CD4-positive, alpha-beta T cell treated with Interleukin-6 at 100 ng/mL for 8 hours (primary cell): ENCODE data around the gene PCSK7.
"Not testable (repeated sequence)": the region's sequence is repeated elsewhere in the genome, so short reads cannot be mapped to it uniquely, and the experiment has no call there.

ENCODE experiments used
- DNase-seq: peaks from one replicate; pipeline ENCODE4 v3.0.0-alpha.2; 2020; ENCODE audit warnings: mixed read lengths, low spot score

The PCSK7 gene

GRCh38 chr11:117197516-117198456, 34.1 kb downstream of the PCSK7 start:
- no peak for DNase-seq

GRCh38 chr11:117197006-117197405, 34.9 kb downstream of the PCSK7 start:
- DNase-seq, result no peak

GRCh38 chr11:117195761-117196160, 36.1 kb downstream of the PCSK7 start:
- DNase-seq, result no peak

GRCh38 chr11:117195258-117195657, 36.6 kb downstream of the PCSK7 start:
- no peak for DNase-seq

GRCh38 chr11:117194267-117194666, 37.6 kb downstream of the PCSK7 start:
- DNase-seq, result no peak

GRCh38 chr11:117193130-117194020, 38.5 kb downstream of the PCSK7 start:
- no peak for DNase-seq

GRCh38 chr11:117192401-117192875, 39.4 kb downstream of the PCSK7 start:
- DNase-seq, result no peak

- DNase-seq, result no peak
Observed at GRCh38 chr11:117191680-117192400, 40.0 kb downstream of the PCSK7 start.

- no peak for DNase-seq
Observed at GRCh38 chr11:117189941-117190544, 41.8 kb downstream of the PCSK7 start.

- no peak for DNase-seq
Observed at GRCh38 chr11:117189191-117189940, 42.5 kb downstream of the PCSK7 start.

- DNase-seq, result no peak
Observed at GRCh38 chr11:117188620-117189081, 43.2 kb downstream of the PCSK7 start.

GRCh38 chr11:117187799-117188481, 43.9 kb downstream of the PCSK7 start:
- no peak for DNase-seq

GRCh38 chr11:117187428-117187798, 44.5 kb downstream of the PCSK7 start:
- DNase-seq, result no peak

- DNase-seq, result no peak
Observed at GRCh38 chr11:117187007-117187406, 44.9 kb downstream of the PCSK7 start.

- no peak for DNase-seq
Observed at GRCh38 chr11:117186431-117186761, 45.5 kb downstream of the PCSK7 start.

- no peak for DNase-seq
Observed at GRCh38 chr11:117185736-117186430, 46.0 kb downstream of the PCSK7 start.

- DNase-seq, result no peak
Observed at GRCh38 chr11:117183724-117184349, 48.0 kb downstream of the PCSK7 start.

GRCh38 chr11:117183178-117183577, 48.7 kb downstream of the PCSK7 start:
- not testable (repeated sequence) for DNase-seq

- DNase-seq, result no peak
Observed at GRCh38 chr11:117182551-117182935, 49.3 kb downstream of the PCSK7 start.
